Kidney glomerular epithelial cell (primary cell): ENCODE measurements around the gene ZNF600.
"Not testable (repeated sequence)": the region's sequence is repeated elsewhere in the genome, so short reads cannot be mapped to it uniquely, and the experiment has no call there.

Experiments
- DNase-seq: peaks from one replicate; lab custom pipeline; 2025; lab: John Stamatoyannopoulos, UW

Gene ZNF600

GRCh38 chr19:52741951-52742485, 44.6 kb downstream of the ZNF600 start:
- DNase-seq, result no peak

DNA sequence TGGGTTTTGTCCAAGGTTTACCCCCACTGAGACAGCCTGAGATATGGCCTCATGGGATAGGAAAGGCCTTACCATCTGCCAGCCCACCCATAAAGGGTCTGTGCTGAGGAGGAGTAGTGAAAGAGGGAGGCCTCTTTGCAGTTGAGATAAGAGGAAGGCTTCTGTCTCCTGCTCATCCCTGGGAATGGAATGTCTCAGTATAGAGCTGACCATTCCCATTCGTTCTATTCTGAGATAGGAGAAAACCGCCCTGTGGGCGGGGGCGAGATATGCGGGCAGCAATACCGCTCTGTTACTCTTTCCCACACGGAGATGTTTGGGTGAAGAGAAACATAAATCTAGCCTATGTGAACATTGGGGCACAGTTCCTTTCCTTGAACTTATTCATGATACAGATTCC, 45.2 kb downstream of the ZNF600 start:
- not testable (repeated sequence) for DNase-seq

DNA sequence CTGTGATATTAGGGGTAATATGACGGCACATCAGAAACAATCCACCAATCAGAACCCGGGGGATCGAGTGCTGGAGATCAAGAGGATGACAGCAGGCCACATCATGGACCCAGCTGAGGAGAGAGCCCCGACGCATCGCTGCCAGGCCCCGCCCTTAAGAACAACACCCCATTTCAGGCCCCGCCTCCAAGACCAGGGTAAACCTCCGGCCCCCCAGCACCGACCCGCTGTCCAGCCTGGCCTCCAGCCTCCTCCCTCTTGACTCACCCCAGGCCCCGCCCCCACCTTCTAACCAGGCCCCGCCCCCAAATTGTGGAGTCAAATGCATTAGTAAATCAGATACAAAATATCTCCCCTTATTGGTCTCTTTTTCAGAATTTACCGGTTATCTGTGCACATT, 47.0 kb downstream of the ZNF600 start:
- no peak for DNase-seq

DNA sequence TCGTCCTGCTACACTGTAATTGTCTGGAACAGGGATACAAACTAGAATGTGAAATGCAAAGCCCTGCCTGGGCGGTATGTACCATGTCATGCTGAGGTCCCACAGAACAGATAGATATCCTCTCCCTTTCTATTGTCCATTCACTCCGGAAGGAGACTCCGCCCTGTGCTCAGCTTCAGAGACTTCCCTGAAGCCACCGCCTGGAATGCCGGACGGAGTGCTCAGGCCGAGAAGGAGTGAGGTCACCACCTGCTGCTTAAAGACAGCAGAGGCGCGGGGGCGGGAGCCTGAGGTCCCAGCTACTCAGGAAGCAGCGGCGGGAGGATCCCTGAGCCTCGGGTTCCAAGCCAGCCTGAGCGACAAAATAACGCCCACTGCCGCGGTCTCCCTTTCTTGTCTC, 50.9 kb downstream of the ZNF600 start:
- DNase-seq, result peak; percentile 79

DNA sequence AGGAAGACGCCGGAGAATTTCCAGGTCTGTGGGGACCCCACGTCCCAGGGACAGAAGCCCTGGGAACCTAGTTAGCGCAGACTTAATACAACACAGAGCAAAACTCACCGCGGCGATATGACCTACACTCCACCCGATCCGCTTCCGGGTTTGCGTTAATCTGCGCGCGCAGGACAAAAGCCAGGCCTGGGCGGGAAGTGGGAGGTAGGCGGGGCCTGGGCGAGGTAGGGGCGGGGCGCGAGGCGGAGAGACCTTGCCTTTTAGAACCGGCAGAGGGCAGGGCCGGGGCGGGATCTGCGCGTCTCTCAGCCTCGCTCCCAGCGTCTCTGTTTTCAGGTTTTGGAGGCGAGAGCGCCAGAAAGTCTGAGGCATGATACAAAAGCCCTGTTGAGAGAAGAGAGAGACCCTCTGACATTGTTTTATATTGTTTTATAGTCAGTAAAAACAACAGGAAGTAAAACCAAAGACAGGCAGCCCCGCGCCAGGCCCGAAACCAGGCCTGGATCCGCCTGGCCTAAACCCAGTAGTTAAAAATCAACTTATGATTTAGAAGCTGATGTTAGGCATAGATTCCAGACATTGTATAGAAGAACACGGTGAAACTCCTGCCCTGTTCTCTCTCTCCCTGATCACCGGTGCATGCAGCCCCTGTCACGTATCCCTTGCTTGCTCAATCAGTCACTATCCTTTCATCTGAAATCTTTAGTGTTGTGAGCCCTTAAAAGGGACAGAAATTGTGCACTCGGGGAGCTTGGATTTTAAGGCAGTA, 51.5 kb downstream of the ZNF600 start, which contains the start of gene ZNF611:
Gene ZNF611, minus strand, starts transcription at position 152 of the 769 bp plus-strand sequence. CDS start 19,150 bp downstream, outside the sequence.
- DNase-seq, result peak; percentile 81

DNA sequence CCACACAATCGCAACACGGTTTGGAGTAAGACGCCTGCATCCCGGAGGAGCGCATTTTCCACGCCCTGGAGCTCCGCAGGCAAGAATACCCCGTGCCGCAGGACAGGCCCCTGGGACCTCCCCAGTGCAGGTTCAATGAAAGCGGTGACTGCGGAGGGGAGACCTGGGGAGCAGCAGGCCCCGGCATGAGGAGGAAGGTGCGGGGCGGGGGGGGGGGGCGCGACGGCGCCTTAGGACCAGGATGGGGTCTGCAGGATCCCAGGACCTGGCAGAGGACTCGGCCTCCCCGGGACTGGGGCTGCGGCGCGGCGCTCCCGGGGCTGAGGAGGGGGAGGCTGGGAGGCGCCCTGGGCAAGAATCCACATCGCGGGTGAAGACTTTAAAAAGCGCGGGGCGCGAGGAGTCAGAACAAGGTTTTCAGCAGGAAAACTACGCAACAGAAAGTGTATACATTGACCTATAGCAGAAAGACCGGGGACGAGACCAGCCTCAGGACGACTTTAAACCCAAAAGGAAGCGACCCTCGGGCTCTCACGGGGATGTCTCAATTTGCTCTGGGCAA, 52.2 kb downstream of the ZNF600 start:
- DNase-seq, result no peak

DNA sequence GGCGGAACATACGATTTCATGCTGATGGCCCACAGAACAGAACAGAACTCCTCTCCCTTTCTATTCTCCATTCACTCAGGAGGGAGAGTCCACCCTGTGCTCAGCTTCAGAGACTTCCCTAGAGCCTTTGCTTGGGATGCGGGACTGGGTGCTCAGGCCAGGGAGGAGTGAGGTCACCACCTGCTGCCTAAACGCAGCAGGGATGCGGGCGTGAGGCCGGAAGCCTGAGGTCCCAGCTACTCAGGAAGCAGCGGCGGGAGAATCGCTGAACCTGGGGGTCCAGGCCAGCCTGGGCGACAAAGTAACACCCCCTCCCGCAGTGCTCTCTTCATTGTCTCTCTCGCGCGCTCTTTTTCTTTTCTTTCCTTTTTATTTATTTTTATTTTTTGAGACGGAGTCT, 60.5 kb downstream of the ZNF600 start:
- not testable (repeated sequence) for DNase-seq

DNA sequence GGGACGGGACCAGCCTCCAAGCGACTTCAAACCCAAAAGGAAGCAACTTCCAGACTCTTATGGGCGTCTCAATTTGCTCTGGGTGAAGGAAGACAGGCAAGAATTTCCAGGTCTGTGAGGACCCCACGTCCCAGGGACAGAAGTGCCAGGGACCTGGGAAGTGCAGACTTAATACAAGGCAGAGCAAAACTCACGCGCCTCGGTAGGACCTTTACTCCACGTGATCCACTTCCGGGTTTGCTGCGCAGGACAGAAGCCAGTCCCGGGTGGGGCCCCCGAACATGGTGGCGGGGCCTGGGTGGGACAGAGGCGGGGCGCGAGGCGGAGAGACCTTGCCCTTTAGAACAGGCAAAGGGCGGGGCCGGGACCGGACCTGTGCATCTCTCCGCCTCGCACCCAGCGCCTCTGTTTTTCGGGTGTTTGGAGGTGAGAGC, 61.0 kb downstream of the ZNF600 start:
- DNase-seq, result no peak

DNA sequence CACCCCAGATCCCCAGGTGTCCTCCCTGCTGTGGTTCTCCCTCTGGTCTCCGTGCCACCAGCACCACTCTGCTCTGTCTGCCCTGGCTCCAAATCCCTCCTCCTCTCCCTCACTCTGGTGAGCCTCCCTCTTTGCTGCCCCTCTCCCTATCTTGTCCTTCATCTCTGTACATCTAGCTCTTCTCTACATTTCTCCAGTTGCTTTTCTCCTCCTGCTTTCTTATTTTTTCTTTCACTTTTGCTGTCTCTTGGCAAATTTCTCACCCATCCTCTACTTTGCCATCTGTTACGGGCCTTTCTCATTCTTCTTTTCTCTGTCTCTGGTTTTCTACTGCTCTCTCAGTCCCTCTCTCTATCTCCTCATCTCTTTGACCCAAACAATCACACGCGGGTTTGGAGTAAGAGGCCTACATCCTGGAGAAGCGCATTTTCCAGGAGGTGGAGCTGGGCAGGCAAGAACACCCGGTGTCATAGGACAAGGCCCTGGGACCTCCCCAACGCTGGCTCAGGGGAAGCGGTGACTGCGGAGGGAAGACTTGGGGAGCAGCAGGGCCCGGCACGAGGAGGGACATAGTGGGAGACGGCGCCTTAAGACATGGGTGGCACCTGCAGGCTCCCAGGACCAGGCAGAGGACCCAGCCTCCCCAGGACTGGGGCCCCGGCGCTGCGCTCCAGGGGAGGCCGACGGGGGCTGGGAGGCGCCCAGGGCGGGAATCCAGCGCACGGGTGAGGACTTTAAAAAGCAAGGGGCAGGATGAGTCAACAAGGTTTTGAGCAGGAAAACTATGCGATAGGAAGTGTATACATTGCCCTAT, 61.7 kb downstream of the ZNF600 start:
- no peak for DNase-seq

DNA sequence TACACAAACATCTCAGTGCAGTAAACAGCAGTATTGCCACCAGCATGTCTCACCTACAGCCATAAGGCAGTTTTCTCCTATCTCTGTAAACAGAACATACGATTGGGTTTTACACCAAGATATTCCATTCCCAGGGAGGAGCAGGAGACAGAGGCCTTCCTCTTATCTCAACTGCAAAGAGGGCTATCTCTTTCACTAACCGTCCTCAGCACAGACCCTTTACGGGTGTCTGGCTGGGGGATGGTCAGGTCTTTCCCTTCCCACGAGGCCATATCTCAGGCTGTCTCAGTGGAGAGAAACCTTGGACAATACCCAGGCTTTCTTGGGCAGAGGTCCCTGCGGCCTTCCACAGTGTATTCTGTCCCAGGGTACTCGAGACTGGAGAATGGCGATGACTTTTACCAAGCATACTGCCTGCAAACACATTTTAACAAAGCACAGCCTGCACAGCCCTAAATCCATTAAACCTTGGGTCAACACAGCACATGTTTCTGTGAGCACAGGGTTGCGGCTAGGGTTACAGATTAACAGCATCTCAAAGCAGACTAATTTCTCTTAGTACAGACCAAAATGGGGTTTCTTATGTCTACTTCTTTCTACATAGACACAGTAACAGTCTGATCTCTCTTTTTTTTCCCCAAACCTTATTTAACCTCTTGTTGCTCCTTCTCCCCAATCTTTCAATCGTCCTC, 62.5 kb downstream of the ZNF600 start:
- DNase-seq, result peak; percentile 7

- peak; percentile 27 for DNase-seq
Observed at GRCh38 chr19:52722062-52723003, 64.3 kb downstream of the ZNF600 start.

- not testable (repeated sequence) for DNase-seq
Observed at GRCh38 chr19:52720541-52720940, 66.0 kb downstream of the ZNF600 start.

GRCh38 chr19:52716522-52716921, 70.1 kb downstream of the ZNF600 start:
- no peak for DNase-seq

DNA sequence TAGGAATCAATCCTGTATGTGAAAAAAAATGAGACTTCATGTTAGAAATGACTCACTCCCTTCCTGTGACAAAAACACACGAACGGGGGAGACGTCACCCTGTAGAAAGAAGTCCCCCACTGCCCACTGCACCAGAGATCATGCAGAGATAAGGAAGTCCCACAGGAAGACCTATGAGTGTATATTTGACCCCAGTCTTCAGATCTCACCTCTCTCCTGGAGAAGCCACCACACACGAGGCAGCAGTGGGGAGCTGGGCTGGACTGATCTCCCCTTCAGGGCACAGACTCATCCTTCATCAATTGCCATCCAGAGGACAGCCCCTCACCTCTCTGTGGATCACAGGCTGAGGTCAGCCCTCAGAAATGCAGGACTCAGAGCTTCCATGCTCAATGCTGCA, 70.7 kb downstream of the ZNF600 start:
- DNase-seq, result not testable (repeated sequence)

DNA sequence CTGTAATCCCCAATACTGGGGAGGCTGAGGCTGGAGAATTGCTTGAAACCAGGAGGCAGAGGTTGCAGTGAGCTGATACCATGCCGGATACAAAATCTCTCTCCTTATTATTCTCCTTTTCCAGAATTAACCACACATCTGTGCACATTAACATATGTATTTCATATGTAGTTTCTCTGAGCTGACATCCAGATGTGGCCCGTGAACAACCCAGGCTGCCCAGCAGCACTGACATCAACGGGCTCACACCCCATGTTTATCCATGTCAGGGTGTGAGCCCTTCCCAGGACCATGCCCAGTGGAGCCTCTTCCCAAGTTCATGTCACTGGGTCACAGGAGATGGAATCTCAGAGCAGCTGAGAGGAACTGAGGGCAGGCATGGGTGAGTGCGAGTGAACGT, 71.3 kb downstream of the ZNF600 start:
- not testable (repeated sequence) for DNase-seq
